HepG2 (cell line): Measurements from ENCODE around the gene VRK3. TPM values are rescaled to one million over a fixed set of nuclear protein-coding genes. Genes with fewer than 3 reads are reported as not detected.

ENCODE experiments used
- ATF1 ChIP-seq: IDR thresholded peaks from 2 replicates; pipeline ENCODE4 v1.6.1; 2016; ENCODE audit warnings: mild to moderate bottlenecking, control low read depth
- ATRX ChIP-seq: sonication (generic); formaldehyde crosslinking; IDR thresholded peaks from 2 replicates; pipeline ENCODE4 v1.4.0; 2020; ENCODE audit warnings: missing genetic modification reagents, borderline replicate concordance
- ELF4 ChIP-seq: sonication (generic); formaldehyde crosslinking; IDR thresholded peaks from 2 replicates; pipeline ENCODE4 v1.5.0; 2020; ENCODE audit warnings: missing genetic modification reagents, mild to moderate bottlenecking, moderate library complexity, borderline replicate concordance
- HOXA5 ChIP-seq: sonication (generic); formaldehyde crosslinking; IDR thresholded peaks from 2 replicates; pipeline ENCODE4 v1.4.0; 2020; ENCODE audit warnings: missing genetic modification reagents
- KAT7 ChIP-seq: IDR thresholded peaks from 2 replicates; pipeline ENCODE4 v1.6.1; 2018; ENCODE audit warnings: borderline replicate concordance, missing compliant biosample characterization
- KDM1A ChIP-seq: IDR thresholded peaks from 2 replicates; pipeline ENCODE4 v1.6.1; 2016; ENCODE audit warnings: missing compliant biosample characterization
- NR3C1 ChIP-seq: sonication (generic); formaldehyde crosslinking; IDR thresholded peaks from 2 replicates; pipeline ENCODE4 v1.4.0; 2020; ENCODE audit warnings: missing genetic modification reagents
- PLSCR1 ChIP-seq: sonication (generic); formaldehyde crosslinking; IDR thresholded peaks from 2 replicates; pipeline ENCODE4 v1.5.0; 2020; ENCODE audit warnings: missing genetic modification reagents, mild to moderate bottlenecking, borderline replicate concordance
- PREB ChIP-seq: sonication (generic); formaldehyde crosslinking; IDR thresholded peaks from 2 replicates; pipeline ENCODE4 v1.4.0; 2020; ENCODE audit warnings: missing genetic modification reagents
- RARG ChIP-seq: sonication (generic); formaldehyde crosslinking; IDR thresholded peaks from 2 replicates; pipeline ENCODE4 v1.4.0; 2020; ENCODE audit warnings: low read depth, mild to moderate bottlenecking, missing genetic modification reagents
- RXRB ChIP-seq: IDR thresholded peaks from 2 replicates; pipeline ENCODE4 v1.6.1; 2016; ENCODE audit warnings: borderline replicate concordance, missing genetic modification reagents, missing compliant biosample characterization
- SNAI1 ChIP-seq: sonication (generic); formaldehyde crosslinking; IDR thresholded peaks from 2 replicates; pipeline ENCODE4 v1.5.0; 2020; ENCODE audit warnings: mild to moderate bottlenecking, missing genetic modification reagents, borderline replicate concordance
- U2AF2 ChIP-seq: fragments of 200-400 bp; formaldehyde crosslinking; IDR thresholded peaks from 2 replicates; pipeline ENCODE4 v1.6.1; 2017; ENCODE audit warnings: low read depth, mild to moderate bottlenecking, low read length
- ZBTB1 ChIP-seq: sonication (generic); formaldehyde crosslinking; IDR thresholded peaks from 2 replicates; pipeline ENCODE4 v1.4.0; 2020; ENCODE audit warnings: missing genetic modification reagents, borderline replicate concordance
- ZBTB34 ChIP-seq: sonication (generic); formaldehyde crosslinking; IDR thresholded peaks from 2 replicates; pipeline ENCODE4 v1.8.0; 2022; ENCODE audit warnings: mild to moderate bottlenecking, missing genetic modification reagents
- ZMYM3 ChIP-seq: sonication (generic); formaldehyde crosslinking; IDR thresholded peaks from 2 replicates; pipeline ENCODE4 v1.5.1; 2020; ENCODE audit warnings: mild to moderate bottlenecking, missing genetic modification reagents
- ZNF180 ChIP-seq: sonication (generic); formaldehyde crosslinking; IDR thresholded peaks from 2 replicates; pipeline ENCODE4 v1.4.0; 2020; ENCODE audit warnings: low read depth, missing genetic modification reagents, borderline replicate concordance
- ZNF275 ChIP-seq: sonication (generic); formaldehyde crosslinking; IDR thresholded peaks from 2 replicates; pipeline ENCODE4 v1.8.0; 2022; ENCODE audit warnings: missing genetic modification reagents, mild to moderate bottlenecking, inconsistent platforms, borderline replicate concordance
- ZNF335 ChIP-seq: sonication (generic); formaldehyde crosslinking; IDR thresholded peaks from 2 replicates; pipeline ENCODE4 v1.4.0; 2020; ENCODE audit warnings: missing genetic modification reagents
- ZNF337 ChIP-seq: sonication (generic); formaldehyde crosslinking; IDR thresholded peaks from 2 replicates; pipeline ENCODE4 v1.5.1; 2020; ENCODE audit warnings: missing genetic modification reagents, low read depth, mild to moderate bottlenecking, borderline replicate concordance
- ZNF510 ChIP-seq: sonication (generic); formaldehyde crosslinking; IDR thresholded peaks from 2 replicates; pipeline ENCODE4 v1.4.0; 2020; ENCODE audit warnings: low read depth, mild to moderate bottlenecking, missing genetic modification reagents
- ZNF558 ChIP-seq: sonication (generic); formaldehyde crosslinking; IDR thresholded peaks from 2 replicates; pipeline ENCODE4 v1.9.0; 2022; ENCODE audit warnings: mild to moderate bottlenecking, missing genetic modification reagents, borderline replicate concordance
- ZNF563 ChIP-seq: sonication (generic); formaldehyde crosslinking; IDR thresholded peaks from 2 replicates; pipeline ENCODE4 v1.8.0; 2022; ENCODE audit warnings: mild to moderate bottlenecking, moderate library complexity, missing genetic modification reagents
- ZNF770 ChIP-seq: sonication (generic); formaldehyde crosslinking; IDR thresholded peaks from 2 replicates; pipeline ENCODE4 v1.5.0; 2020; ENCODE audit warnings: mild to moderate bottlenecking, missing genetic modification reagents
- ZSCAN9 ChIP-seq: IDR thresholded peaks from 2 replicates; pipeline ENCODE4 v1.6.1; 2016; ENCODE audit warnings: borderline replicate concordance
- polyA plus RNA-seq, 8 experiments: library from polyadenylated mRNA; depleted of rRNA in 3 of 8; stranded (reverse) in 7 of 8; unstranded in 1 of 8; fragments of >200 nt; fragmentation: Illumina TruSeq in 4 of 8; extraction: Trizol in 4 of 8; gene quantifications; 2 replicates each; pipeline versions ENCODE4 v1.2.1 to v1.2.3, GENCODE V29; 2011 to 2016; ENCODE audit warnings: low read depth in 4 of 8, missing spikeins in 1 of 8, mixed read lengths in 1 of 8; ENCODE audit not compliant: insufficient read depth in 1 of 8
- total RNA-seq, 5 experiments: library from RNA; depleted of rRNA; stranded (reverse); fragments of >200 nt; fragmentation: Illumina TruSeq; extraction: Trizol; gene quantifications; 2 replicates each; pipeline ENCODE4 v1.2.3, GENCODE V29; 2016; ENCODE audit warnings: low read depth in 1 of 5

Gene VRK3
- total and polyA plus RNA-seq, 2 of the 13 experiments (the other 11 are each of a cell fraction or from before 2014, with no cell fraction given) = 23.8 to 28.3 TPM

- TF ChIP-seq PREB (CRISPR knock-in tag) = peak; percentile 99
- peak; percentile 100 for TF ChIP-seq ZNF563
- TF ChIP-seq ELF4 = peak; percentile 100
- peak; percentile 100 for TF ChIP-seq ZNF275
- TF ChIP-seq ATF1 = peak; percentile 77
- peak; percentile 100 for TF ChIP-seq ZNF558 (CRISPR knock-in tag)
- TF ChIP-seq KDM1A (CRISPR knock-in tag) = peak; percentile 70
- TF ChIP-seq RXRB (CRISPR knock-in tag) = peak; percentile 98
- peak; percentile 99 for TF ChIP-seq ZBTB34 (CRISPR knock-in tag)
- TF ChIP-seq KAT7 = peak; percentile 93; the same call in 1 of the 2 replicates
- TF ChIP-seq ZNF770 = peak; percentile 87
- peak; percentile 100 for TF ChIP-seq ZNF510 (CRISPR knock-in tag)
- peak; percentile 100; the same call in 1 of the 2 replicates for TF ChIP-seq ZNF180 (CRISPR knock-in tag)
- TF ChIP-seq RARG (CRISPR knock-in tag) = peak; percentile 100
- TF ChIP-seq PLSCR1 (CRISPR knock-in tag) = peak; percentile 100
- TF ChIP-seq ZMYM3 (CRISPR knock-in tag) = peak; percentile 81
- TF ChIP-seq U2AF2 = no peak
- peak; percentile 99 for TF ChIP-seq ZBTB1 (CRISPR knock-in tag)
- peak; percentile 100 for TF ChIP-seq ZSCAN9 (CRISPR knock-in tag)
- TF ChIP-seq NR3C1 (CRISPR knock-in tag) = peak; percentile 95; the same call in 1 of the 2 replicates
- peak; percentile 100 for TF ChIP-seq SNAI1 (CRISPR knock-in tag)
- TF ChIP-seq ZNF337 (CRISPR knock-in tag) = peak; percentile 100
- TF ChIP-seq HOXA5 (CRISPR knock-in tag) = peak; percentile 100
- peak; percentile 98 for TF ChIP-seq ZNF335 (CRISPR knock-in tag)
- TF ChIP-seq ATRX (CRISPR knock-in tag) = peak; percentile 97; the same call in 1 of the 2 replicates
Measured at GRCh38 chr19:49987159-49987698, 37.9 kb downstream of the VRK3 start (continued).
